ENCODE results near the gene NPSR1. TPM values are rescaled to one million over a fixed set of nuclear protein-coding genes. Genes with fewer than 3 reads are reported as not detected.

Gene NPSR1
- total and polyA plus RNA-seq, 9 of the 15 experiments (the other 6 are each of a cell fraction or from before 2014, with no cell fraction given), result not detected

DNA sequence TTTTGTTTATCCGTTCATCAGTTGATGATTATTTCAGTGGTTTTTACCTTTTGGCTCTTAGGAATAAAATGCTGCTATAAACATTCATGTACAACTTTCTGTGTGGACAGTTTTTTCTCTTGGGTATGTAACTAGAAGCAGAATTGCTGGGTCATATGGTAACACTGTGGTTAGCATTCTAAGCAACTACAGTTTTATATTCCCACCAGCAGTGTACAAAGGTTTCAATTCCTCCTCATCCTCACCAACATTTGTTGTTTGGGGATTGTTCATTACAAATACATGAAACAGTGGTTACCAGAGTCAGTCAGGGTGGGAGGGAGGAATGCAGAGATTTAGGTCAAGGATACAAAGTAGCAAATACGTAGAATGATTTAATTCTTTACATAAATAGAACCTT, 97.0 kb downstream of the NPSR1 start:
- H3K9ac ChIP-seq (ENCODE audit: insufficient read depth in 1 of 2, low read depth in 2 of 2, low read length in 2 of 2), result no peak overlapping the region
- no peaks in the 10 kb centered on the region for H3K9me3 ChIP-seq (replicated peaks; ENCODE audit: control insufficient read depth, insufficient read depth, low read depth, low read length)
- no peaks in the 10 kb centered on the region for H3K4me1 ChIP-seq (replicated peaks in 1 of 2; ENCODE audit: control insufficient read depth in 2 of 2, insufficient read depth in 2 of 2, low read length in 2 of 2)
- ATAC-seq (no peak), FAIRE-seq (no peak), DNase-seq (ENCODE audit: extremely low read depth in 1 of 4, low spot score in 3 of 4) (no peak)
- H3K4me2 ChIP-seq (ENCODE audit: insufficient read depth, low read length), result no peak overlapping the region
- H2AFZ ChIP-seq (ENCODE audit: low read depth, low read length), result no peak overlapping the region
- H3K4me3 ChIP-seq, result no peak overlapping the region
- intact Hi-C loops (cut with micrococcal nuclease) (loop anchor here (5.0 kb wide), 1 partner anchor 672 kb away; no protein-coding TSS in a partner anchor), in situ Hi-C loops (cut with MboI) (no loop called here)
- no peaks in the 10 kb centered on the region for H3K79me2 ChIP-seq (ENCODE audit: control insufficient read depth, insufficient read depth, low read length)
- no peaks in the 10 kb centered on the region for H3K36me3 ChIP-seq (ENCODE audit: control insufficient read depth, insufficient read depth, low read length)
- TF ChIP-seq ZNF668 (CRISPR knock-in tag; IDR thresholded peaks at IDR 0.05), result no peak
- ChIA-PET POLR2A (no interaction called here), CTCF (ENCODE audit: low intra/inter-chr PET ratio) (no interaction called here)
- no peaks in the 10 kb centered on the region for H4K20me1 ChIP-seq (replicated peaks; ENCODE audit: control insufficient read depth, insufficient read depth, low read length)
- no peaks in the 10 kb centered on the region for H3K9me1 ChIP-seq (ENCODE audit: control insufficient read depth, insufficient read depth, low read length)
- no TSS peak for BruUV-seq (replicated peaks)
- WGBS (ENCODE audit: insufficient coverage, low coverage, missing lambda C conversion rate), result 0% methylated on average over 2 of the region's 2 CpGs
- no peak overlapping the region for H3K27ac ChIP-seq (ENCODE audit: extremely low read depth, low read depth, low read length)
- no peaks in the 10 kb centered on the region for H3K27me3 ChIP-seq (ENCODE audit: control insufficient read depth in 2 of 2, insufficient read depth in 2 of 2, low read length in 2 of 2)

DNA sequence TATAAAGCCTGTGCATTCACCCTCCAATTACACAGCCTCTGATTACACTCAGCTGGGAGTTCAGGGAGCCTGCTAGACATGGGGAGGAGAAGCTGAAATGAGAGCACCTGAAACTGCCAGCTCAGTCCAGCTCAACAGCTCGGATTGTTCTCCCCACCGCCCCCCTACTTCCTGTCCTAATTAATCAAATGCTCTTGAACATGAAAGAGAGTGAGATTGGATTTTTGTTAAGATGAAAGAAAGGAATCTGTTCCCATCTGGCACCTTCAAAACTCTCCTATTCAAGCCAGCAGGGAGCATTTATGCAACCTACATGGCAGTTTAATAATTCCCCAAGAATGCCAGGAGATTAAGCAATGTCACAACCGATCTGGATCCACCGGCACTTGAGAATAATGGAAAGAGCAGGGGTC, 98.0 kb downstream of the NPSR1 start:
- H3K27me3 ChIP-seq (ENCODE audit: control insufficient read depth in 2 of 2, insufficient read depth in 2 of 2, low read length in 2 of 2), result no peaks in the 10 kb centered on the region
- no peaks in the 10 kb centered on the region for H3K79me2 ChIP-seq (ENCODE audit: control insufficient read depth, insufficient read depth, low read length)
- H3K27ac ChIP-seq (ENCODE audit: extremely low read depth, low read depth, low read length), result no peak overlapping the region
- intact Hi-C loops (cut with micrococcal nuclease) (loop anchor here (5.0 kb wide), 1 partner anchor 671 kb away; no protein-coding TSS in a partner anchor), in situ Hi-C loops (cut with MboI) (no loop called here)
- no peak overlapping the region for H3K4me3 ChIP-seq
- H3K4me1 ChIP-seq (replicated peaks in 1 of 2; ENCODE audit: control insufficient read depth in 2 of 2, insufficient read depth in 2 of 2, low read length in 2 of 2), result no peaks in the 10 kb centered on the region
- WGBS (ENCODE audit: insufficient coverage, low coverage, missing lambda C conversion rate), result 0% methylated on average over 4 of the region's 4 CpGs
- POLR2A ChIA-PET, result no interaction called here
- no peak overlapping the region for H2AFZ ChIP-seq (ENCODE audit: low read depth, low read length)
- no peaks in the 10 kb centered on the region for H3K9me1 ChIP-seq (ENCODE audit: control insufficient read depth, insufficient read depth, low read length)
- H3K9me3 ChIP-seq (replicated peaks; ENCODE audit: control insufficient read depth, insufficient read depth, low read depth, low read length), result no peaks in the 10 kb centered on the region
- H3K9ac ChIP-seq (ENCODE audit: insufficient read depth in 1 of 2, low read depth in 2 of 2, low read length in 2 of 2), result no peak overlapping the region
- no peaks in the 10 kb centered on the region for H4K20me1 ChIP-seq (replicated peaks; ENCODE audit: control insufficient read depth, insufficient read depth, low read length)
- TF ChIP-seq, protein P1, sequence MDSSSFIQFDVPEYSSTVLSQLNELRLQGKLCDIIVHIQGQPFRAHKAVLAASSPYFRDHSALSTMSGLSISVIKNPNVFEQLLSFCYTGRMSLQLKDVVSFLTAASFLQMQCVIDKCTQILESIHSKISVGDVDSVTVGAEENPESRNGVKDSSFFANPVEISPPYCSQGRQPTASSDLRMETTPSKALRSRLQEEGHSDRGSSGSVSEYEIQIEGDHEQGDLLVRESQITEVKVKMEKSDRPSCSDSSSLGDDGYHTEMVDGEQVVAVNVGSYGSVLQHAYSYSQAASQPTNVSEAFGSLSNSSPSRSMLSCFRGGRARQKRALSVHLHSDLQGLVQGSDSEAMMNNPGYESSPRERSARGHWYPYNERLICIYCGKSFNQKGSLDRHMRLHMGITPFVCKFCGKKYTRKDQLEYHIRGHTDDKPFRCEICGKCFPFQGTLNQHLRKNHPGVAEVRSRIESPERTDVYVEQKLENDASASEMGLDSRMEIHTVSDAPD (CRISPR knock-in tag; IDR thresholded peaks at IDR 0.05), result no peak
- TF ChIP-seq MEF2A (IDR thresholded peaks at IDR 0.05; ENCODE audit: control insufficient read depth, low read depth, low read length) (no peak), TAF15 (IDR thresholded peaks at IDR 0.05; ENCODE audit: low read depth, low read length) (no peak)
- TF ChIP-seq, protein P2, sequence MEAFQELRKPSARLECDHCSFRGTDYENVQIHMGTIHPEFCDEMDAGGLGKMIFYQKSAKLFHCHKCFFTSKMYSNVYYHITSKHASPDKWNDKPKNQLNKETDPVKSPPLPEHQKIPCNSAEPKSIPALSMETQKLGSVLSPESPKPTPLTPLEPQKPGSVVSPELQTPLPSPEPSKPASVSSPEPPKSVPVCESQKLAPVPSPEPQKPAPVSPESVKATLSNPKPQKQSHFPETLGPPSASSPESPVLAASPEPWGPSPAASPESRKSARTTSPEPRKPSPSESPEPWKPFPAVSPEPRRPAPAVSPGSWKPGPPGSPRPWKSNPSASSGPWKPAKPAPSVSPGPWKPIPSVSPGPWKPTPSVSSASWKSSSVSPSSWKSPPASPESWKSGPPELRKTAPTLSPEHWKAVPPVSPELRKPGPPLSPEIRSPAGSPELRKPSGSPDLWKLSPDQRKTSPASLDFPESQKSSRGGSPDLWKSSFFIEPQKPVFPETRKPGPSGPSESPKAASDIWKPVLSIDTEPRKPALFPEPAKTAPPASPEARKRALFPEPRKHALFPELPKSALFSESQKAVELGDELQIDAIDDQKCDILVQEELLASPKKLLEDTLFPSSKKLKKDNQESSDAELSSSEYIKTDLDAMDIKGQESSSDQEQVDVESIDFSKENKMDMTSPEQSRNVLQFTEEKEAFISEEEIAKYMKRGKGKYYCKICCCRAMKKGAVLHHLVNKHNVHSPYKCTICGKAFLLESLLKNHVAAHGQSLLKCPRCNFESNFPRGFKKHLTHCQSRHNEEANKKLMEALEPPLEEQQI (IDR thresholded peaks at IDR 0.05), result no peak
- H3K36me3 ChIP-seq (ENCODE audit: control insufficient read depth, insufficient read depth, low read length), result no peaks in the 10 kb centered on the region
- DNase-seq (ENCODE audit: extremely low read depth in 1 of 4, low spot score in 3 of 4) (no peak), FAIRE-seq (no peak), ATAC-seq (no peak)
- BruUV-seq (replicated peaks), result no TSS peak
- H3K4me2 ChIP-seq (ENCODE audit: insufficient read depth, low read length), result no peak overlapping the region
- CTCF ChIA-PET (ENCODE audit: low intra/inter-chr PET ratio), result no interaction called here

Measured in K562 (cell line).